Heart left ventricle (tissue), 16 donors: ENCODE results near the gene RUNX3. TPM values are rescaled to one million over a fixed set of nuclear protein-coding genes. Genes with fewer than 3 reads are reported as not detected.

Experiments used
- ATAC-seq, 4 donors: fragments of 200-7000 bp; cut with Tn5 transposase; one replicate each; pipeline ENCODE4 v1.9.1; 2020 to 2022; ENCODE audit warnings: moderate library complexity in 4 of 4, mild to moderate bottlenecking in 3 of 4, moderate number of reproducible peaks in 1 of 4
- DNase-seq, 5 donors: peaks; one replicate each; pipeline ENCODE4 v3.0.0-alpha.2; 2020
- H3K27ac ChIP-seq, 12 donors: fragments of 200-600 bp; sonication (generic) in 4 of 12; one replicate each; pipeline versions ENCODE4 v1.5.0 to v1.8.0; 2016 to 2022; ENCODE audit warnings: mild to moderate bottlenecking in 2 of 12
- H3K27me3 ChIP-seq, 9 donors: fragments of 200-600 bp; sonication (generic) in 2 of 9; one replicate each; pipeline versions ENCODE4 v1.5.1 to v1.8.0; 2016 to 2022; ENCODE audit warnings: mild to moderate bottlenecking in 3 of 9
- H3K36me3 ChIP-seq, 9 donors: fragments of 200-600 bp; sonication (generic) in 2 of 9; one replicate each; pipeline versions ENCODE4 v1.5.0 to v1.8.0; 2018 to 2022; ENCODE audit warnings: mild to moderate bottlenecking in 2 of 9
- H3K4me1 ChIP-seq, 12 donors: fragments of 200-600 bp; sonication (generic) in 4 of 12; one replicate each; pipeline versions ENCODE4 v1.5.0 to v1.8.0; 2016 to 2022; ENCODE audit warnings: mild to moderate bottlenecking in 3 of 12
- H3K4me3 ChIP-seq, 12 donors: fragments of 200-600 bp; sonication (generic) in 4 of 12; one replicate each; pipeline versions ENCODE4 v1.5.0 to v1.8.0; 2017 to 2022; ENCODE audit warnings: mild to moderate bottlenecking in 9 of 12, moderate library complexity in 4 of 12
- H3K9me3 ChIP-seq, 12 donors: fragments of 200-600 bp; sonication (generic) in 4 of 12; one replicate each; pipeline versions ENCODE4 v1.5.0 to v1.8.0; 2016 to 2022; ENCODE audit warnings: mild to moderate bottlenecking in 1 of 12
- CTCF ChIP-seq, 12 donors: fragments of 200-600 bp; sonication (generic) in 4 of 12; IDR thresholded peaks; one replicate each; pipeline versions ENCODE4 v1.5.0 to v1.8.0; 2018 to 2022; ENCODE audit warnings: antibody characterized with exemption in 12 of 12, mild to moderate bottlenecking in 5 of 12
- POLR2A ChIP-seq, 2 donors: fragments of 450-650 bp; IDR thresholded peaks; one replicate each; pipeline ENCODE4 v1.6.1; 2017; ENCODE audit warnings: antibody characterized with exemption in 2 of 2, mild to moderate bottlenecking in 2 of 2, moderate library complexity in 2 of 2
- WGBS, 4 donors: extraction: QIAGEN DNeasy Blood & Tissue Kit in 2 of 4; methylation state at CpG; one replicate each; pipeline versions ENCODE4 v1.1.5 to v1.1.7; 2013 to 2018; 5-methylcytosine and 5-hydroxymethylcytosine counted together
- intact Hi-C, 10 donors: fragments of 100-400 bp; cut with DNase I; formaldehyde crosslinking; loops; one replicate each; pipeline versions ENCODE4 v1.11.1 to v1.14.2; 2022
- microRNA-seq, 4 donors: library from miRNA; unstranded; fragments of <30 nt; microRNA quantifications; one replicate each; pipeline versions ENCODE4 to v1.2.0, GENCODE V29; 2017 to 2020
- polyA plus RNA-seq, 2 donors: library from polyadenylated mRNA; stranded (reverse); fragments of 200-250 nt; gene quantifications; one replicate each; pipeline ENCODE4 v1.2.3, GENCODE V29; 2013
- total RNA-seq, 9 donors: library from RNA; depleted of rRNA in 2 of 9; stranded (reverse); fragments of >200 nt in 2 of 9; fragmentation: NEBNext Ultra II Directional in 3 of 9; extraction: Animal tissue kit (Norgen Biotek cat#: 25700) in 3 of 9; gene quantifications; one replicate each; pipeline versions ENCODE4 v1.1.0 to v1.2.4, GENCODE V29; 2016 to 2023
- donor health status: ischemic (EF 13 %, LVEDD 7.1; RV severe dilation, severe dysfunction).
- donor health status: healthy with polysubstance abuse.
- donor health status: DM: no; HTN: yes; CAD: no.
- donor health status: DM: no; HTN: no; CAD: no.
- donor health status: ischemic (EF 25% LVEDD 6.9; RV normal size, moderate dysfunction).
- donor health status: ischemic (EF 25% LVEDD 5.7; RV mildly dilated, moderate dysfunction).
- donor health status: healthy.
- donor health status: DM: yes; HTN: yes; CAD: no.
- donor health status: ischemic (EF 35%, LVEDD 5.7; RV mildly dilated, moderate dysfunction).
- donor health status: nonischemic (EF 11% LVEDD 7.7; RV severe dilation, severe dysfunction).
- donor health status: DM: yes; HTN: yes; CAD: no.
- donor health status: PGD.
- donor health status: ischemic (EF 29% LVEDD 5.4; RV normal size, mild dysfunction).
- donor health status: nonischemic (EF 23%, LVEDD 6.1; RV moderate dilation, normal function).

RUNX3 gene
- total and polyA plus RNA-seq, 11 donors = 0.21 to 8.7 (median 0.38) TPM

- no peak overlapping the region for H3K4me3 ChIP-seq
- no peaks in the 10 kb centered on the region for H3K9me3 ChIP-seq
- peaks cover 0 to 22% (median 5%) of the 10 kb centered on the region in 9 donors for H3K36me3 ChIP-seq
- no peak for ATAC-seq
- H3K4me1 ChIP-seq = peaks cover 0 to 33% (median 13%) of the 10 kb centered on the region in 12 donors
- H3K27me3 ChIP-seq = no peaks in the 10 kb centered on the region
- intact Hi-C loops = loop anchor here (2.0 to 10.0 kb wide), 15 partner anchors 48 to 358 kb away; no protein-coding TSS in a partner anchor
- no peak for DNase-seq
- peak in 8 of 12 donors; percentile 7 to 42 (median 30) for TF ChIP-seq CTCF (IDR thresholded peaks at IDR 0.05)
- TF ChIP-seq POLR2A (IDR thresholded peaks at IDR 0.05) = no peak
- H3K27ac ChIP-seq = no peak overlapping the region
- 50 to 69% (median 59%) methylated on average over 9 of the region's 9 CpGs for WGBS, 4 donors
Measured at GRCh38 chr1:24849672-24850295, 80.3 kb downstream of the RUNX3 start.

Small RNAs within 50 kb of the gene (microRNA-seq; reads per million reads assigned to microRNA genes)
- gene MIR6731 = 0 to 0.06 (median 0) reads per million in 4 donors

Other genes starting within 250 kb of the RUNX3 start
- 100 to 1,000 TPM; 280 to 917 (median 387) TPM for gene CLIC4, start 184.8 kb downstream of the RUNX3 start, total RNA-seq
- gene CLIC4, start 184.8 kb downstream of the RUNX3 start, polyA plus RNA-seq = 100 to 1,000 TPM; 111 to 726 TPM